ENCODE data around the gene NOP53. TPM values are rescaled to one million over a fixed set of nuclear protein-coding genes. Genes with fewer than 3 reads are reported as not detected.
"Not testable (repeated sequence)": the region's sequence is repeated elsewhere in the genome, so short reads cannot be mapped to it uniquely, and the experiment has no call there.

Gene NOP53
- total and polyA plus RNA-seq, 2 experiments from 2014 or later, result 167 to 192 TPM

GRCh38 chr19:47769534-47769933 is 24.2 kb downstream of the NOP53 start (continued):
- TF ChIP-seq CTCF (conservative IDR thresholded peaks at IDR 0.05; ENCODE audit: low read depth in 2 of 2) (no peak), NANOG (IDR thresholded peaks at IDR 0.05; ENCODE audit: borderline replicate concordance) (no peak), EZH2 (IDR thresholded peaks at IDR 0.05; ENCODE audit: low read depth, unreplicated experiment) (no peak), ETS1 (IDR thresholded peaks at IDR 0.05) (no peak)

- H3K4me2 ChIP-seq; H3K4me1 ChIP-seq (ENCODE audit: insufficient read depth); H3K79me2 ChIP-seq (replicated peaks; ENCODE audit: insufficient read depth); H3K9me2 ChIP-seq (ENCODE audit: insufficient read depth); H3K9me3 Mint-ChIP-seq; H2AFZ ChIP-seq; ATAC-seq; H3K4me3 ChIP-seq; DNase-seq (ENCODE audit: low spot score); H3K27me3 ChIP-seq (ENCODE audit: insufficient read depth); H3K4me3 Mint-ChIP-seq; H3K36me3 ChIP-seq (ENCODE audit: insufficient read depth); H4K20me1 ChIP-seq (replicated peaks; ENCODE audit: insufficient read depth); H3F3A ChIP-seq (replicated peaks; ENCODE audit: low read depth); H3K27ac Mint-ChIP-seq; H3K36me3 Mint-ChIP-seq (ENCODE audit: low read depth): not testable (repeated sequence)
- 0 out of 2 replicates have a peak overlapping the region, but pooled peaks have one; percentile 16 for H3K27ac ChIP-seq (ENCODE audit: low read depth)
- Mint-ChIP-seq H3K4me1 (peaks cover 21% of the 10 kb centered on the region), H3K27me3 (ENCODE audit: insufficient read depth, low read depth, poor library complexity) (peaks cover 11% of the 10 kb centered on the region)
These were observed 25.9 kb downstream of the NOP53 start for GRCh38 chr19:47771291-47771690.

GRCh38 chr19:47776568-47776967 is 31.2 kb downstream of the NOP53 start:
- Histone ChIP-seq H3K4me1 (ENCODE audit: insufficient read depth) (peaks cover 7% of the 10 kb centered on the region; the same call in 1 of the 2 replicates), H3K27ac (ENCODE audit: low read depth) (peak overlapping the region; percentile 5; the same call in 1 of the 2 replicates), H3K4me2 (no peak overlapping the region), H3K27me3 (ENCODE audit: insufficient read depth) (no peaks in the 10 kb centered on the region), H4K20me1 (replicated peaks; ENCODE audit: insufficient read depth) (peaks cover 10% of the 10 kb centered on the region), H3K36me3 (ENCODE audit: insufficient read depth) (peaks cover 6% of the 10 kb centered on the region; the same call in 1 of the 2 replicates), H3K9me2 (ENCODE audit: insufficient read depth) (no peaks in the 10 kb centered on the region), H3K79me2 (replicated peaks; ENCODE audit: insufficient read depth) (peaks cover 29% of the 10 kb centered on the region), H3F3A (replicated peaks; ENCODE audit: low read depth) (peaks cover 6% of the 10 kb centered on the region; the same call in 1 of the 2 replicates), H2AFZ (no peak overlapping the region), H3K4me3 (no peak overlapping the region)
- Mint-ChIP-seq H3K36me3 (ENCODE audit: low read depth) (peaks cover 24% of the 10 kb centered on the region), H3K9me3 (no peaks in the 10 kb centered on the region), H3K27me3 (ENCODE audit: insufficient read depth, low read depth, poor library complexity) (peaks cover 24% of the 10 kb centered on the region), H3K4me1 (peaks cover 20% of the 10 kb centered on the region), H3K4me3 (peak overlapping the region; percentile 8; the same call in 1 of the 3 replicates), H3K27ac (peak overlapping the region; percentile 38; the same call in 1 of the 2 replicates)
- TF ChIP-seq NANOG (IDR thresholded peaks at IDR 0.05; ENCODE audit: borderline replicate concordance), result no peak
- TF ChIP-seq EZH2phosphoT487 (IDR thresholded peaks at IDR 0.05; ENCODE audit: unreplicated experiment), result no peak
- DNase-seq (ENCODE audit: low spot score), result peak; percentile 70
- ATAC-seq, result no peak

- Mint-ChIP-seq H3K4me3 (peak overlapping the region; percentile 90), H3K27me3 (ENCODE audit: insufficient read depth, low read depth, poor library complexity) (peaks cover 25% of the 10 kb centered on the region), H3K27ac (peak overlapping the region; percentile 98; the same call in 1 of the 2 replicates), H3K36me3 (ENCODE audit: low read depth) (peaks cover 32% of the 10 kb centered on the region), H3K4me1 (peaks cover 20% of the 10 kb centered on the region)
- H3K27me3 ChIP-seq (ENCODE audit: insufficient read depth); DNase-seq (ENCODE audit: low spot score); ATAC-seq; H3K9me2 ChIP-seq (ENCODE audit: insufficient read depth); H2AFZ ChIP-seq; H3K4me1 ChIP-seq (ENCODE audit: insufficient read depth); H3K9me3 Mint-ChIP-seq: not testable (repeated sequence)
- peak overlapping the region; percentile 98 for H3K27ac ChIP-seq (ENCODE audit: low read depth)
- H3K79me2 ChIP-seq (replicated peaks; ENCODE audit: insufficient read depth), result peaks cover 32% of the 10 kb centered on the region
- peaks cover 10% of the 10 kb centered on the region for H4K20me1 ChIP-seq (replicated peaks; ENCODE audit: insufficient read depth)
- peak overlapping the region; percentile 97 for H3K4me2 ChIP-seq
- peaks cover 13% of the 10 kb centered on the region; the same call in 1 of the 2 replicates for H3F3A ChIP-seq (replicated peaks; ENCODE audit: low read depth)
- H3K36me3 ChIP-seq (ENCODE audit: insufficient read depth), result peaks cover 11% of the 10 kb centered on the region; the same call in 1 of the 2 replicates
- peak overlapping the region; percentile 98 for H3K4me3 ChIP-seq
These were observed 32.1 kb downstream of the NOP53 start for GRCh38 chr19:47777245-47778048.
